Liver (tissue), 9 donors: ENCODE data around the gene PAX7. TPM values are rescaled to one million over a fixed set of nuclear protein-coding genes. Genes with fewer than 3 reads are reported as not detected.

Experiments used
- DNase-seq: peaks from one replicate; pipeline ENCODE4 v3.0.0-alpha.2; 2017; ENCODE audit warnings: low spot score
- H3K27ac ChIP-seq, 2 donors: one replicate each; pipeline ENCODE4 v1.7.0; 2013; ENCODE audit warnings: inconsistent platforms in 2 of 2, low read length in 2 of 2, control low read depth in 1 of 2, low read depth in 1 of 2, mild to moderate bottlenecking in 1 of 2
- H3K27me3 ChIP-seq, 4 donors: one replicate each; pipeline versions ENCODE4 v1.6.1 to v1.7.0; 2013; ENCODE audit warnings: low read length in 3 of 4, inconsistent platforms in 1 of 4, mild to moderate bottlenecking in 1 of 4, moderate library complexity in 1 of 4; ENCODE audit not compliant: control insufficient read depth in 4 of 4, insufficient read depth in 4 of 4
- H3K36me3 ChIP-seq, 4 donors: one replicate each; pipeline versions ENCODE4 v1.6.1 to v1.7.0; 2013; ENCODE audit warnings: low read length in 3 of 4, mild to moderate bottlenecking in 3 of 4, low read depth in 1 of 4, moderate library complexity in 1 of 4; ENCODE audit not compliant: control insufficient read depth in 4 of 4, insufficient read depth in 3 of 4
- H3K4me1 ChIP-seq, 4 donors: one replicate each; pipeline versions ENCODE4 v1.6.1 to v1.7.0; 2013; ENCODE audit warnings: low read length in 3 of 4, mild to moderate bottlenecking in 3 of 4, moderate library complexity in 1 of 4; ENCODE audit not compliant: control insufficient read depth in 4 of 4, insufficient read depth in 4 of 4
- H3K4me3 ChIP-seq, 3 donors: one replicate each; pipeline versions ENCODE4 v1.6.1 to v1.7.0; 2013; ENCODE audit warnings: low read length in 3 of 3, control low read depth in 1 of 3, low read depth in 1 of 3, mild to moderate bottlenecking in 1 of 3
- H3K9ac ChIP-seq, 2 donors: one replicate each; pipeline ENCODE4 v1.7.0; 2013; ENCODE audit warnings: low read length in 2 of 2, mild to moderate bottlenecking in 2 of 2, moderate library complexity in 2 of 2, control low read depth in 1 of 2, low read depth in 1 of 2
- H3K9me3 ChIP-seq, 4 donors: one replicate each; pipeline versions ENCODE4 v1.6.1 to v1.7.0; 2013; ENCODE audit warnings: low read length in 3 of 4; ENCODE audit not compliant: control insufficient read depth in 4 of 4
- ATF3 ChIP-seq: IDR thresholded peaks from 2 replicates; pipeline ENCODE4 v1.6.1; 2016; ENCODE audit warnings: antibody characterized with exemption
- EGR1 ChIP-seq, 2 donors: IDR thresholded peaks; 2 replicates each; pipeline ENCODE4 v1.6.1; 2016 to 2018; ENCODE audit warnings: antibody characterized with exemption in 2 of 2, low read depth in 2 of 2
- FOXA1 ChIP-seq: IDR thresholded peaks from 2 replicates; pipeline ENCODE4 v1.6.1; 2016; ENCODE audit warnings: antibody characterized with exemption
- FOXA2 ChIP-seq: IDR thresholded peaks from 2 replicates; pipeline ENCODE4 v1.6.1; 2016; ENCODE audit warnings: antibody characterized with exemption
- GABPA ChIP-seq, 2 donors: IDR thresholded peaks in 1 of 2; conservative IDR thresholded peaks in 1 of 2; 2 replicates each; pipeline ENCODE4 v1.6.1; 2016; ENCODE audit warnings: antibody characterized with exemption in 2 of 2, mild to moderate bottlenecking in 1 of 2, moderate library complexity in 1 of 2
- HNF4A ChIP-seq, 2 donors: conservative IDR thresholded peaks; 2 replicates each; pipeline ENCODE4 v1.6.1; 2016; ENCODE audit warnings: antibody characterized with exemption in 2 of 2, mild to moderate bottlenecking in 2 of 2
- JUND ChIP-seq, 2 donors: IDR thresholded peaks; 2 replicates each; pipeline ENCODE4 v1.6.1; 2016; ENCODE audit warnings: antibody characterized with exemption in 2 of 2
- MAX ChIP-seq: IDR thresholded peaks from 2 replicates; pipeline ENCODE4 v1.6.1; 2016; ENCODE audit warnings: antibody characterized with exemption
- NR2F2 ChIP-seq: IDR thresholded peaks from 2 replicates; pipeline ENCODE4 v1.6.1; 2016; ENCODE audit warnings: antibody characterized with exemption
- RAD21 ChIP-seq, 2 donors: IDR thresholded peaks; 2 replicates each; pipeline ENCODE4 v1.6.1; 2016; ENCODE audit warnings: antibody characterized with exemption in 2 of 2, mild to moderate bottlenecking in 2 of 2
- REST ChIP-seq: IDR thresholded peaks from 2 replicates; pipeline ENCODE4 v1.6.1; 2016; ENCODE audit warnings: antibody characterized with exemption, mild to moderate bottlenecking
- RXRA ChIP-seq, 2 donors: IDR thresholded peaks; 2 replicates each; pipeline ENCODE4 v1.6.1; 2017 to 2018; ENCODE audit warnings: antibody characterized with exemption in 2 of 2, mild to moderate bottlenecking in 1 of 2
- SP1 ChIP-seq: IDR thresholded peaks from 2 replicates; pipeline ENCODE4 v1.6.1; 2018; ENCODE audit warnings: antibody characterized with exemption, mild to moderate bottlenecking
- TAF1 ChIP-seq: conservative IDR thresholded peaks from 2 replicates; pipeline ENCODE4 v1.6.1; 2016; ENCODE audit warnings: antibody characterized with exemption, mild to moderate bottlenecking
- YY1 ChIP-seq: IDR thresholded peaks from 2 replicates; pipeline ENCODE4 v1.6.1; 2016; ENCODE audit warnings: antibody characterized with exemption, mild to moderate bottlenecking
- WGBS: extraction: QIAGEN DNeasy Blood & Tissue Kit; methylation state at CpG from one replicate; pipeline ENCODE4 v1.1.7; 2013; 5-methylcytosine and 5-hydroxymethylcytosine counted together
- polyA plus RNA-seq, 2 donors: library from polyadenylated mRNA; stranded (reverse) in 1 of 2; unstranded in 1 of 2; fragments of 200-250 nt in 1 of 2; fragments of >200 nt in 1 of 2; fragmentation: Nextera tagmentation in 1 of 2; extraction: Ambion mirVana in 1 of 2; gene quantifications; one replicate each; pipeline versions ENCODE4 v1.2.1 to v1.2.3, GENCODE V29; 2013 to 2015
- total RNA-seq, 2 donors: library from RNA; depleted of rRNA; stranded (reverse); fragments of >200 nt; gene quantifications; one replicate each; pipeline ENCODE4 v1.2.3, GENCODE V29; 2014
- donor health status: healthy.
- donor health status: healthy.
- donor health status: healthy.
- donor health status: healthy.
- donor health status: healthy.

PAX7 gene
- total and polyA plus RNA-seq, 4 donors, result not detected

- H3K4me3 ChIP-seq, result no peak overlapping the region
- peaks cover 0 to 2% (median 0%) of the 10 kb centered on the region in 4 donors for H3K4me1 ChIP-seq
- no peak for TF ChIP-seq RXRA (IDR thresholded peaks at IDR 0.05)
- no peak for TF ChIP-seq TAF1
- TF ChIP-seq RAD21 (IDR thresholded peaks at IDR 0.05), result no peak
- TF ChIP-seq EGR1 (IDR thresholded peaks at IDR 0.05; ENCODE audit: low read depth in 2 of 2), result no peak
- no peak for TF ChIP-seq NR2F2
- no peak for TF ChIP-seq HNF4A (conservative IDR thresholded peaks at IDR 0.05)
- TF ChIP-seq FOXA1, result no peak
- no peak for TF ChIP-seq ATF3
- TF ChIP-seq MAX, result no peak
- no peak for TF ChIP-seq YY1
- TF ChIP-seq REST, result no peak
- no peak for TF ChIP-seq JUND (IDR thresholded peaks at IDR 0.05)
- WGBS, result 91% methylated on average over 12 of the region's 12 CpGs
- no peak for DNase-seq
- no peaks in the 10 kb centered on the region for H3K9me3 ChIP-seq
- H3K27ac ChIP-seq, result no peak overlapping the region
- peaks cover 0 to 13% (median 0%) of the 10 kb centered on the region in 4 donors for H3K27me3 ChIP-seq
- H3K9ac ChIP-seq, result no peak overlapping the region
- no peaks in the 10 kb centered on the region for H3K36me3 ChIP-seq
These were observed 69.9 kb downstream of the PAX7 start for GRCh38 chr1:18700530-18700929.

- TF ChIP-seq SP1 (no peak), MAX (no peak), FOXA1 (no peak), YY1 (no peak), ATF3 (no peak), RAD21 (IDR thresholded peaks at IDR 0.05) (no peak), FOXA2 (no peak), EGR1 (IDR thresholded peaks at IDR 0.05; ENCODE audit: low read depth in 2 of 2) (no peak), GABPA (IDR thresholded peaks at IDR 0.05 in 1 of 2, conservative IDR thresholded peaks at IDR 0.05 in 1 of 2) (no peak), RXRA (IDR thresholded peaks at IDR 0.05) (no peak), TAF1 (no peak), NR2F2 (no peak), JUND (IDR thresholded peaks at IDR 0.05) (no peak)
- WGBS, result 89% methylated on average over 7 of the region's 7 CpGs
- peaks cover 0 to 17% (median 0%) of the 10 kb centered on the region in 4 donors for H3K27me3 ChIP-seq
These were observed 70.5 kb downstream of the PAX7 start for GRCh38 chr1:18701183-18701582.

More at GRCh38 chr1:18701183-18701582, 70.5 kb downstream of the PAX7 start:
- Histone ChIP-seq H3K9me3 (no peaks in the 10 kb centered on the region), H3K27ac (no peak overlapping the region), H3K36me3 (no peaks in the 10 kb centered on the region), H3K9ac (no peak overlapping the region), H3K4me1 (peaks cover 0 to 2% (median 0%) of the 10 kb centered on the region in 4 donors), H3K4me3 (no peak overlapping the region)
- DNase-seq, result no peak
